Activated CD4-positive, alpha-beta T cell treated with anti-CD3 and anti-CD28 coated beads, Interleukin-2, amount 50 U/mL, for 48 hours (primary cell): Measurements from ENCODE around the gene RHOT1.
"Not testable (repeated sequence)": the region's sequence is repeated elsewhere in the genome, so short reads cannot be mapped to it uniquely, and the experiment has no call there.

ENCODE experiments used
- DNase-seq, 2 experiments: peaks; one replicate each; pipeline ENCODE4 v3.0.0-alpha.2; 2020

The RHOT1 gene

DNA sequence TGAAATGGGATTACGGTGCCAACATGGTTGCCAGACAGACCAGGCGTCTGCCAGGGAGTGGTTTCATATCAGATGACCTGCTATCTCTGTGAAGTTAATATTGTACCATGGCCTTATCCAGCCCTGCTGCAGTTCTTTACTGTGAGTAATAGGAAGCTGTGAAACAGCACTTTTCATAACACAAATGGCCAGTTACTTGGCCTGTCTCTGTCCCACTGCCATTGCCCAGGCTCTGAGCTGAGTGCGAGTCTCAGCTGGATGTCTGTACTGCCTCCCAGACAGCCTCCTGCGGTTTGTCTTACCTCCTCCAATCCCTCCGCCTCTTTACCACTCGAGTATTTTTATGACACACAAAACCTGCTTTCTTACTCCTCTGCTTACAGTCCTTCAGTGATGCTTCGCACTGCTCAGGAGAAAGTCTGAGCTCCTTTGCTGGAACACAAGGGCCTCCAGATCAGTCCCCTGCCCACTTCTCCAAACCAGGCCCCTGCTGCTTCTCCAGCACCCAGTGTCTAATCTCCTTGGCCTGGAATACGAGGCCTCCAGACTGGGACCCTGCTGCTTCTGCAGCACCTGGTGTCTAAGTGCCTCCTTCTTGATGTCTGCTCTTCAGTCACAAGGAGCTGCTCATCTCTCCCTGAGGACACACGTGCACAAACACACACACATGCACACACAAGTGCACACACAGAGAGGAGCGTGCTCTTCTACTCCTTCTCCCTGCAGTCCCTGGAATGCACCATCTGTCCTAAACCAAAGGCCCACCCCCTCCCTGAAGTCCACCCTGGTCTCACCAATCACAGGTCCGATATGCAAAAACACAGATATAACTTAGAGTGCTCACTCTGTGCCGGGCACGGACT lies 17.1 kb upstream of the RHOT1 start:
- no peak for DNase-seq

DNA sequence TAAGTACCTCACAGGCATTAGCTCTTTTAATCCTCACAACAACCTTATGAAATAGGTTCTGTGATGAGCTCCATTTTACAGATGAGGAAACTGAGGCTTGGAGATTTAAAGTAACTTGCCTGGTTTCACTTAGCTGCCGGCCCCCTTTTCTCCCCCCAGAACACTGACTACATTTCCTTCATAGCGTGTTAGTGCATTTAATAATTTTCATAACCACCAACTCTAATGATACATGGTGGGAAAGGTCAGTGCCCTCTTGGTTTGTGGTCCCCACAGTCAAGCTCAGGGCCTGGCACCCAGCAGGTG lies 16.5 kb upstream of the RHOT1 start:
- DNase-seq = no peak

DNA sequence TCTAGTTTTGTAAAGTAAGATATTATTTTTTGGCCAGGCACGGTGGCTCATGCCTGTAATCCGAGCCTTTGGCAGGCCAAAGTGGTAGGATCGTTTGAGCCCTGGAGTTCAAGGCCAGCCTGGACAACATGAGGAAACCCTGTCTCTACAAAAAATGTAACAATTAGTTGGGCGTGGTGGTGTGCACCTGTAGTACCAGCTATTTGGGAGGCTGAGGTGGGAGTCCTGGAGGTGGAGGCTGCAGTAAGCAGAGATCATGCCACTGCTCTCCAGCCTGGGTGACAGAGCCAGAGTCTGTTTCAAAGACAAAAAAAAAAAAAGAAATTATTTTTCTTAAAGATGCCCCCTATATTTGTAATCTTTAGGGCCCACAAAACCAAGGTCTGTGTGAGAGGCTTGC lies 16.0 kb upstream of the RHOT1 start:
- DNase-seq = no peak

DNA sequence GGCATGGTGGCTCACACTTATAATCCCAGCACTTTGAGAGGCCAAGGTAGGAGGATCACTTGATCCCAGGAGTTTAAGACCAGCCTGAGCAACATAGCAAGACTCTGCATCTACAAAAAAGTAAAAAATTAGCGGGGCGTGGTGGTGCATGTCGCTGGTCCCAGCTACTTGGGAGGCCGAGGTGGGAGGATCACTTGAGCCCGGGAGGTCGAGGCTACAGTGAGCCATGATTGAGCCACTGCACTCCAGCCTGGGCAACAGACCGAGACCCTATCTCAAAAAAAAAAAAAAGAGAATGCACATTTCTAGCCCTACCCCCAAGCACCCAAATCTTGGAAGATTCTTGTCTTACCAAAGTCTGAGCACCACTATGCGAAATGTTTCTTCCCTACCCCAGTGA lies 15.6 kb upstream of the RHOT1 start:
- DNase-seq = no peak

DNA sequence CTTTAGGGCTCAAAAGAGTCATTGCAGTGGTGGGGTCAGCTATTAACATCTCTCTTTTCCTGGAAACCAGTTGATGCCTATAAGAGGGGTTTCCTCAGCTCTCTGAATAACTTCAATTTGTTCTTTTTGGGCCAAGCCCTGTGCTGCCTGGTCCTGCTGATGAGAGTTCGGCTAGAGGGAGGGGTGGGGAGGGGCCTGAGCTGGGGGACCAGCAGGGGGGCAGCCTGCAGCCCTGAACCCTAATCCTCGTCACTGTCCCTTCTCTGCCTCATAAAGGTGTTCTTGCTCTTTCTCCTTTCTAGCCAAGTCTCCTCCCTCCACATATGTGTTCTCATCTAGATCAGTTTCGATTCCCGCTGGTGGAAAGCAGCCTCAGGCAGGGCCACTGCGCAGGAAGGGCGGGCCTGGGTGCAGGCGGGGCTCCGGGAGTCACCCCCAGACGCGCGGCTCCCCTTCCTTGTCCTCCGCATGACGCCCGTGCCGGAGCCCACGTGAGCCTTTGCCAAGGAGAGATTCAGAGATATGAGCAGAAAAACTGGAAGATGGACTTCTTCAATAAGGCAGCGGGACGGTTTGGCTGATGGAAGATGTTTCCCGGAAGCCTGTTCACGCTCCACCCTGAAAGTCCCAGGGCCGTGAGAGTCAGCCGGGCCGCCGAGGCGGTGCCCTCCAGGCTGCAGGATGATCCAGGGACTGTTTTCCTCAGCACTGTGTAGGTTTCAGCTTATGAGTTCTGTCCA lies 15.0 kb upstream of the RHOT1 start:
- DNase-seq = peak; percentile 78 to 84

DNA sequence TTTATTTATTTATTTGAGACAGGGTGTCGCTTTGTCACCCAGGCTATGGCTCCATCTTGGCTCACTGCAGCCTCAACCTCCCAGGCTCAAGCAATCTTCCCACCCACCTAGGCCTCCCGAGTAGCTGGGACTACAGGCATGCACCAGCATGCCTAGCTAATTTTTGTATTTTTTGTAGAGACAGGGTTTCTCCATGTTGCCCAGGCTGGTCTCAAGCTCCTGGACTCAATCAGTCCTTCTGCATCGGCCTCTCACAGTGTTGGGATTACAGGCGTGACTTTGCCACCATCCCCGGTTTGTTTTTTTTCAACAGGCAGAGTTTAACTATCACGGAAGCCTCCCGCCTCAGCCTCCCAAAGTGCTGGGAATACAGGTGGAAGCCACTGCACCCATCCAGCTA lies 13.8 kb upstream of the RHOT1 start:
- DNase-seq = not testable (repeated sequence)

DNA sequence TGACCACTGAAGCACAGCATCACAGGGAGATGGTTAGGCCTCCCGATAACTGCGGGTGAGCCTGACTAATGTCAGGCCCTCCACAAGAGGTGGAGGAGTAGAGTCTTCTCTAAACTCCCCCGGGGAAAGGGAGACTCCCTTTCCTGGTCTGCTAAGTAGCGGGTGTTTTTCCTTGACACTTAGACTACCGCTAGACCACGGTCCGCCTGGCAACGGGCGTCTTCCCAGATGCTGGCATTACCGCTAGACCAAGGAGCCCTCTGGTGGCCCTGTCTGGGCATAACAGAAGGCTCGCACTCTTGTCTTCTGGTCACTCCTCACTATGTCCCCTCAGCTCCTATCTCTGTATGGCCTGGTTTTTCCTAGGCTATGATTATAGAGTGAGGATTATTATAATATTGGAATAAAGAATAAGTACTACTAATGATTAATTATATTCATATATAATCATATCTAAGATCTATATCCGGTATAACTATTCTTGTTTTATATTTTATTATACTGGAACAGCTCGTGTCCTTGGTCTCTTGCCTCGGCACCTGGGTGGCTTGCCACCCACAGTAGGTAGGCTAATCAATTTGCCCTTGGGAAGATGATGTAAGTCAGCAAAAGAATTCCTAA lies 6.7 kb upstream of the RHOT1 start:
- peak; percentile 42 to 55 for DNase-seq

DNA sequence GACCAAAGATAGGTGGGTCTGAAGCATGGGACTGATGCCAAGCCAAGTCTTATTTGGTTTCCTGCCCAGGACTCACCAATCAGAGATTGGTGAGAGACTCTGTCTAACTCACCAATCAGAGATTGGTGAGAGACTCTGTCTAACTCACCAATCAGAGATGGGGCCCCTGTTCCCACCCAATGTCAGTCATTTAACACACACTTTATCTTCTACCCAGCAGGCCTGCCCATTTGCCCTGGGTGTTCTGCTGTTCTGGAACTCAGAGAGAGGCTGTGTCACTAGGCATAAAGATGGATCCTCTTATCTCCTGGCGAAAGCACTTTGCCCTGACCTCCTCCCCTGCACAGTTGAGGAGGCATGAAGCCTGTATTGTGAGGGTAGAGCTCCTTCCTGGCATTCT lies 5.4 kb upstream of the RHOT1 start:
- no peak for DNase-seq

DNA sequence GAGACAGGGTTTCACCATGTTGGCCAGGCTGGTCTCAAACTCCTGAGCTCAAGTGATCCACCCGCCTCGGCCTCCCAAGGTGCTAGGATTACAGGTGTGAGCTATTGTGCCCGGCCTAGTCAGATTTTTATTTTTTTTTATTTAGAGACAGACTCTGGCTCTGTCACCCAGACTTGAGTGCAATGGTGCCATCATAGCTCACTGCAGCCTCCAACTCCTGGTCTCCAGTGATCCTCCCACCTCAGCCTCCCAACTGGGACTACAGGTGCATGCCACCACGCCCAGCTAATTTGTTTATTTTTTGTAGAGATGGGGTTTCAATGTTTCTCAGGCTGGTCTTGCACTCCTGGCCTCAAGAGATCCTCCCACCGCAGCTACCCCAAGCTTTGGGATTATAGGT lies 2.8 kb upstream of the RHOT1 start:
- DNase-seq = not testable (repeated sequence)

DNA sequence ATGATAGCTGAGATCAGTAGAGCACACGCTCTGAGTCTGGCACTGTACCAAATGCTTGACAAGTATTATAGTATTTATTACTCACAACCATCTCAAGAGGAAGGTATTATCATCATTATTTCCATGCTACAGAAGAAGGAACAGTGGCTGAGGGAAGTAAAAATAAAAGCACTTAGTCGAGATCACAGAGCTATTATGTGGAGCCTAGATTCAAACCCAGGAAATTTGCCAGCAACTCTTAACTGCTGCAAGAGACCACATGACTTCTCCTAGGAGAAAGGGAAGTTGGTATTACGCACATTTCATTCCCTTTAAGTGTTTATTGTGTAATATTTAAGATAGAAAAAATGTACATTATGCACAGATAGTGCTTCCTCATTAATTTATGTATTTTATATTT lies 1.0 kb upstream of the RHOT1 start:
- DNase-seq = no peak

DNA sequence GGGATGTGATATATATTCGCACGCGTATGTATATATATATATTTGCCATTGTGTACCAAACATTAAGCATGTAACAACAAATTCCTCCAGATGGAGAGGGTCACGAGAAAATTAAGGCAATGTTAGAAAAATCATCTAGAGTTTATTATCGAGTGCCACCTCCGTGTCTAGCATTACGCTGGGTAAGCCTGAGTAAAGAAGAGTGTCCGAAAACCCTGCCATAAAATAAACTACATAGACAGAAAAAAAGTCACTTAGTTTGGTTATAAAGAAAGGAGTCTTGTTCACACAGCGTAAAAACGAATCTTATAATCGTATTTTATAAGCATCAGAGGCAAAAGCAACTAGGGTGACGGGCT lies 644 bp upstream of the RHOT1 start:
- no peak for DNase-seq

DNA sequence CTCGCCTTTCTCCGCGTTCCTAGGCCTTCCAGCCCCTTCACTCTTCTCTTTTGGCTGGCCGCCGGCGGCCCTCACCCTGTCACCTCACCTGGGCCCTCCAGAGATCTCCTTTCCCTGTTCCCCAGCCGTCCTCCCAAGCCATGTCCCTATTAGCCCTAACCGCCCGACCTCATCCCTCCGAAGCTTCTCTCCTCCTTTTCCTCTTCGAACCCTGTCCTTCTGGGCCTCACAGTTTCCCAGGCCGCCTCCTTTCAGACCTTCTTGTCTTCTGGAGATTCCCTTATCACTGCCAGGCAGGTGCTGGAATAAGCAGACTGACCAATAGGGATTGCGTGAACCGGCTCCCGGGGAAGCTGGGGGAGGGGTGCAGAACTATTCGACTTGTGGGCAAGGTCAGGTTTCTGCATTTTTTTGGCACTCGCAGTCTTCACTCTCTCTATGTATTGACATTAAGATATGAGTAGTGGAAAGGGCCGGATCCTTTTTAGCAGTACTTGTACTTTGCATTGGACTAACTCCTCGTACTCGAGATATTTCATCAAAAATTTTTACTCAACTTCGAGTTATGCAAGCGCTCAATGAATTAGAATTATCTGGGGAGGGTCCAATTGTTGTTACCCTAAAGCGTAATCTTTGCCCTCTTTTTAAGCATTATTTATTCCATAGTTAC lies 690 bp downstream of the RHOT1 start:
- DNase-seq = peak; percentile 18 to 38

DNA sequence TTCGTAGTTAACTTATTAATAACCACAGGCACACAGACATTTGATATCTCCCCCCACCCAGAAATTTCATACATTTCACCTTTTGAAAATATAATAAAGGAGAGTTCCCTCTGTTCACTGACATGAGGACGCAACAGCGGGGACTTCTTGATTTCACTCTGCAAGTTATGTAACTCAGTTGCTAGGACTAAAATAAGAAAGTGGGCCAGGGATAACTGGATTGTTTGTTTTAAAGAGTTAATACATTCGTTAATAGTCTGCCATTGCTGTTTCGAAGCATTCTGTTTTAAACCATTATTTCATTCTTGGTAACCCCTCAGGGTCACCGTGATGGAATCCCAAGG lies 1.2 kb downstream of the RHOT1 start:
- no peak for DNase-seq

DNA sequence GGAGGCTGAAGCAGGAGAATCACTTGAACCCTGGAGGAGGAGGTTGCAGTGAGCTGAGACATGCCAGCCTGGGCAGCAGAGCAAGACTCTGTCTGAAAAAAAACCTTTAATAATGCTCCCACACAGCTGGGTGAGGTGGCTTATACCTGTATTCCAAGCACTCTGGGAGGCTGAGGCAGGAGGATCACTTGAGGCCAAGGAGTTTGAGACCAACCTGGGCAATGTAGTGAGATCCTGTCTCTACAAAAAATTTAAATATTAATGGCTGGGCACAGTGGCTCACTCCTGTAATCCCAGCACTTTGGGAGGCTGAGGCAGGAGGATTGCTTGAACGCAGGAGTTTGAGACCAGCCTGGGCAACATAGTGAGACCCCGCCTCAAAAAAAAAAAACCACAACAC lies 2.1 kb downstream of the RHOT1 start:
- not testable (repeated sequence) for DNase-seq

DNA sequence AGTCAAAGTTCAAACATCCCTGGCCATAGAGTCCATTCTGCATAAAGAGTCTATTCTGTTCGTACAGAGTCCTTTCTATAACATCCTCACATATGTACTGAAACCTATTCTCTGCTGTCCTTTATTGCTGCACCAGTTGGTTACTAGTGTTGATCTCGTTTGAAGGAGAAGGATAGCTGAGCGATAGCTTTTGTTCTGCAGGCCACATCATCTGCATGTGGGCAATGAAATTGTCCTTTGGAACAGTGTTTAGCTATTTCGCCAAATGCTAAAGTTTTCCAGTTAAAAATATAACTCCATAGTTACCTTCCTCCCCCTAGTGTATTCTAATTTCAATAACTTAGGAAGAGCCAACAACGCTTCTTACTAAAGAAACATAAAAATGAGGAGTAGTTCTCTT lies 6.0 kb downstream of the RHOT1 start:
- DNase-seq = no peak

DNA sequence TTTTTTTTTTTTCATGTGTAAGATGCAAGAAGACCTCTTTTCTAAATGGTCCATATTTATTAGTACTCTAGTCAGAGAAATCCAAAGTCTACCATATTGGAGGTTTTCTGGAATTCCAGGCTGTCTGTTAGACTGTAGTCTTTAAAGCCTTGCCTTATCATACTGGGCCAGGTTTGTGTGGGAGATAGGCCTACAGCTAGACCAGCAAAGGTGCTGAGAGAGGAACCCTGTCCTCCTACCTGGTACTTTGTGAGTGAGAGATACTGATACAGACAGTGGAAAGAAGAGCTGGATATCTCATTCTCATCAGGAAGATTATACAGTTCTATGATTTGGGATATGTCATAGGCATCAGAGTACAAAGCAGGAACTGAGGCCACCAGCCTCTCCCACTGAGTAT lies 8.1 kb downstream of the RHOT1 start:
- no peak for DNase-seq

DNA sequence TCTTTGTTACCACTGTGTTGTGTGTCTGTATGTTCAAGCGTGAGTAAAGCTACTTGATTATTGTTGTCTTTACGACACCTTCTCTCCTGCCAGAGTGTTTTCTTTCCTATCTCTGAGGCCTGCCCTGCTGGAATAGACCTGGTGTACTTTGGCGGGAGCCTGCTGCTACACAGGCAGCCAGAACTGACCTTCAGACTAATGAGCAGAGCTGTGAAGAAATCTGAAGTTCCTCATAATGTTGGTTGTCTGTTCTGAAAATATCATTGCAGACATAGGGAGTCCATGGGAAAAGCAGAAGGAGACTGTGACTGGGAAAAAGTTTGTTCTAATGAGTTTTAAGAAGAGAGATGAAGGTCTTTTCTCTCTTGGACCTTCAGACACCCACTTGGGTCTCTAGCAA lies 9.8 kb downstream of the RHOT1 start:
- no peak for DNase-seq

DNA sequence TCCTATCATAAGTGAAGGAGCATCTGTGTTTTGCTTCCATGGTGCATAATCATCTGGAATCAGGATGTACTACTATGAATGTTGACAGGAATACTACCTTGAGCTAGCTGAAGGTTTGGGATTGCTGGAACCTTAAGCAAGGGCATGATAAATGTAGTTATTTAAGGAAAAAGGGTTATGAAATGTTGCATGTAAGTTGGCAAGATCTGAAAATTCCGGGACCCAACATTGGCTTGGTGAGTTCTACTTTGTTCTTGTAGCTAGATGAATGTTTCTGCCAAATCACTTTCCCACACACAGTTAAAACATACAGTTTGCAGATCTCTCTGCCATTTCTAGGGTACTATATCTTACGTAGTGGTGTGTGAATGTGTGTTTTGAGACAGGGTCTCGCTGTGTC lies 13.6 kb downstream of the RHOT1 start:
- DNase-seq = no peak

DNA sequence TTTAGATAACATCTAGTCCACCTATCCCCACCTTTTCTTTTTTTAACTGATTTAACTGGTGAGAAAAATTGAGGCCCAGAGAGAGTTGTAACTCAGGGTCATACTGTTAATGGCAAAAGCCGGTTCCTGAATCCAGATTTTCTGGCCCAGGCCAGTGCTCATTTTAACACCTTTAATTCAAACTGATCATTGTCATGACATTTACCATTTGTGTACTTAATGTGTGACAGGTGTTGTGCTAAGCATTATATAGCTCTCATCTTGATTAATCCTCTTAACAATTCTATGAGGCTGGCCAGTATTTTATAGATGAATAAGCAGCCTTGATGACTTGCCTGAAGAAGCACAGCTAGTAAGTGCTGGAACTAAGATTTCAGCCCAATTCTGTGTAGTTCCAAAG lies 14.4 kb downstream of the RHOT1 start:
- no peak for DNase-seq

DNA sequence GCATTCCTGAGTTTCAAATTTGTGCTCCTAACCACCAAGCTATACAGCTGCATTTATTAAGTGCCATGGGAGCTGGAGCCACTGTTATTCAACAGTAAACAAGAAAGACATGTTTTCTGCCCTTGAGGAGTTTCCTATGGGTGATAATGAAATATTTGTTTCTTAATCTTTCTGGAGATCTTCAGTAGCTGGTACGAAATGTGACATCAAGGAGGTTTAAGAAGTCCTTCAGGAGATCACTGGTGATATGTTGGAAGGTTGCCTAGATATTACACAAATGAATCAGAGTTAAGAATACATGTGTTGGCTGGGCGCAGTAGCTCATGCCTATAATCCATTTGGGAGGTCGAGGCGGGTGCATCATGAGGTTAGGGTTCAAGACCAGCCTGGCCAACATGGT lies 14.9 kb downstream of the RHOT1 start:
- DNase-seq = no peak

DNA sequence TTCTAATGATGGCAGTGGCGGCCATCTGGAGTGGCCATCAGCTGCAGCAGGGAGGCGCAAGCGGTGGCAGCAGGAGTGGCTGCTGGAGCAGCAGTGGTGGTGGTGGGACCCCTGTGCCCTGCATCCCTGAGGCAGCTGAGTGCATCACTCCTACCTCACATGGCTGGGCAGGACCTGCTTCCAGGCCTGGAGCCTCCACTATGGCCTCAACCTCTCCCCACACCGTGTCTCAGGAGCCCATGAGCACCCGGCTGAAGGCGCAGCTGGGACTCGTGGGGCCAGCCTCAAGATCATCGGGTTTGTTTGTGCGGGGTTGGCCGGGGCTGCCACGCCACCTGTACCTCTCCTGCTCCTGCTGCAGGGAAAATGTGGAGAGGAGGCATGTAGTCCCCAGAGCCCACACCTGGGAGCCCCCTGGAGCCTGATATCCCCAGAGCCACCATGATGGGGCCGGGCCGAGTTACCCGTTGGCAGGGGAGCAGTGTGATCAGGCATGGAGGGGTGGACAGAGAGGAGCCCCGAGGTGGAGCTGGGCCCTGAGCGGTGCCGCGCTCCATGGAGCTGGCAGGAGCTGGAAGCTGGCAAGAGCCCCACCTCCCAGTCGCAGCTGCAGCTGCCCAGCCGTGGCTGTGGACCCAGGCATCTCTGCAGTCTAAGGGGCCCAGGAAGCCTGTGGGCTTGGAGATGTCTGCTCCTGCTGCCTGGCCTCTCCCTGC lies 16.7 kb downstream of the RHOT1 start:
- DNase-seq = no peak

DNA sequence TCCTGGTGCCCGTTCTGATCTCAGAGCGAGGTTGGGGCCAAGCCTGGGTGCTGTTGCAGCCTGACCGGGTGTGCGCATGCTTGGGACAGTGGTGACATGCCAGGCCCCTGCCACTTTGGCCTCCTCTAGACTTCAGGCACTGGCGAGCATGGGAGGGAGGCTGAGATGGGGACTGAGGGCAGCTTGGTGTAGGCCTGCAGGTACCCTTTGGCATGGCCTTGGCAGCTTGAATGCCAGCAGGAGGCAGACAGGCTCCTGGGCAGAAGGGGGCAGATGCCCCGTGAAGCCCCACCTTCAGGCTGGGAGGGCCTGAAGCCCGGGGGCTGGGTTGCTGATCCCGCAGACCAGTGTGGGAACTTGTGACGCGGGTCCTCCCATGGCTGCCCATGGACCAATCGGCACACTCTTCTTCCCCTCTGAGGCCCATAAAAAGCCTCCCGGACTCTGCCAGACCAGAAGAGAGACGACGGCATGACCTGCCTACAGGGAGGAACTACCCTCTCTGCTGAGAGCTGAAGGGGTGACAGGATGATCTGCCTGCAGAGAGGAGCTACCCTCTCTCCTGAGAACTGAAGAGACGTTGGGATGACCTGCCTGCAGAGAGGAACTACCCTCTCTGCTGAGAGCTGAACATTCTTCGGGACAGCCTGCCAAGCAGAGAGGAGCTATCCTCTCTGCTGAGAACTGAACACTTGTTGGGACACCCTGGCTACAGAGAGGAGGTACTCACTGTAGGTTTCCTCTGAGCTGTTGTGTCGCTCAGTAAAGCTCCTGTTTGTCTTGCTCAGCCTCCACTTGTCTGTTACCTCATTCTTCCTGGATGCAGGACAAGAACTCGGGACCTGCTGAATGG lies 17.5 kb downstream of the RHOT1 start:
- no peak for DNase-seq
